GM18511 (cell line): ENCODE data around the gene BARHL1.

Experiments used
- ATAC-seq: cut with Tn5 transposase; IDR thresholded peaks from one replicate; pipeline ENCODE4 v1.9.1; 2021; ENCODE audit warnings: mild to moderate bottlenecking, moderate library complexity; ENCODE audit not compliant: unreplicated experiment

BARHL1 gene

GRCh38 chr9:132582276-132582785 lies at the start of gene BARHL1:
Gene BARHL1, plus strand, starts transcription at chr9:132582606. Its CDS starts 192 bp downstream, at chr9:132582798.
- no peak for ATAC-seq

GRCh38 chr9:132534832-132535231 lies 47.6 kb upstream of the BARHL1 start:
- no peak for ATAC-seq

GRCh38 chr9:132536124-132536523 lies 46.3 kb upstream of the BARHL1 start:
- no peak for ATAC-seq

- ATAC-seq: no peak
Measured at GRCh38 chr9:132537352-132537751, 45.1 kb upstream of the BARHL1 start.

GRCh38 chr9:132538071-132538470 lies 44.3 kb upstream of the BARHL1 start:
- no peak for ATAC-seq

- no peak for ATAC-seq
Measured at GRCh38 chr9:132539096-132539495, 43.3 kb upstream of the BARHL1 start.

- no peak for ATAC-seq
Measured at GRCh38 chr9:132541051-132541450, 41.4 kb upstream of the BARHL1 start.

- ATAC-seq: no peak
Measured at GRCh38 chr9:132541870-132542830, 40.3 kb upstream of the BARHL1 start.

GRCh38 chr9:132543251-132543650 lies 39.2 kb upstream of the BARHL1 start:
- no peak for ATAC-seq

- ATAC-seq: no peak
Measured at GRCh38 chr9:132543960-132544359, 38.4 kb upstream of the BARHL1 start.

- no peak for ATAC-seq
Measured at GRCh38 chr9:132545578-132545977, 36.8 kb upstream of the BARHL1 start.

- ATAC-seq: no peak
Measured at GRCh38 chr9:132546148-132547051, 36.0 kb upstream of the BARHL1 start.

GRCh38 chr9:132547052-132547431 lies 35.4 kb upstream of the BARHL1 start:
- no peak for ATAC-seq

- no peak for ATAC-seq
Measured at GRCh38 chr9:132547436-132547835, 35.0 kb upstream of the BARHL1 start.

- ATAC-seq: no peak
Measured at GRCh38 chr9:132547976-132548730, 34.3 kb upstream of the BARHL1 start.

GRCh38 chr9:132548751-132549640 lies 33.4 kb upstream of the BARHL1 start:
- no peak for ATAC-seq

GRCh38 chr9:132551556-132551955 lies 30.9 kb upstream of the BARHL1 start:
- no peak for ATAC-seq

- no peak for ATAC-seq
Measured at GRCh38 chr9:132552041-132552440, 30.4 kb upstream of the BARHL1 start.

GRCh38 chr9:132554755-132555154 lies 27.7 kb upstream of the BARHL1 start:
- no peak for ATAC-seq

GRCh38 chr9:132555528-132555927 lies 26.9 kb upstream of the BARHL1 start:
- ATAC-seq: no peak
